ENCODE data around the gene ACOX3. TPM values are rescaled to one million over a fixed set of nuclear protein-coding genes. Genes with fewer than 3 reads are reported as not detected.

Gene ACOX3
- total and polyA plus RNA-seq, 4 donors: 11.4 to 24.6 (median 13.6) TPM

DNA sequence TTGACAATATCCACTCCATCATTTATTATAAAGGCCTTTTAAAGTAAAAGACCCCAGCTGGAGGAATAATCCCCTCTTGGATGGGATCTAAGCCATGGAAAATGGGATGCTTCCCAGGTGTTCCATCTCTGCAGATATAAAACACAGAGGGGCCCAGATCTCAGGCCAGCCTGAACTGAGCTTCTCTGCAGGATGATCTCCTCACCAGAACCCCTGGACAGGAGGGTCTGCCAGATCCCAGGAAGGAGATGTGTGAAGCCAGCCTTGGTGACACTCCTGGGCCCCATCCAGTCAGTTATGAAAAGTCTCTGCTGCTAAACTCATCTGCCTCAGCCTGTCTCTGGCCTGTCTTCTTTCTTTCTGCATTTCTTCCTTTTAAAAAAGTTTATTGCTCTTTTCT, 114.3 kb downstream of the ACOX3 start (continued):
- no peak for TF ChIP-seq REST (IDR thresholded peaks at IDR 0.05)
- no peak for TF ChIP-seq NR2F2 (IDR thresholded peaks at IDR 0.05)

GRCh38 chr4:8325291-8325973, 115.1 kb downstream of the ACOX3 start:
- no peak overlapping the region for H3K9ac ChIP-seq (ENCODE audit: low read depth in 1 of 2, low read length in 2 of 2)
- H3K9me3 ChIP-seq (ENCODE audit: control insufficient read depth in 4 of 4, low read length in 3 of 4): peaks cover 0 to 5% (median 0%) of the 10 kb centered on the region in 4 donors
- DNase-seq (ENCODE audit: low spot score): no peak
- TF ChIP-seq JUND (IDR thresholded peaks at IDR 0.05): no peak
- TF ChIP-seq FOXA2 (IDR thresholded peaks at IDR 0.05): no peak
- no peak for TF ChIP-seq RXRA (IDR thresholded peaks at IDR 0.05)
- TF ChIP-seq EGR1 (IDR thresholded peaks at IDR 0.05; ENCODE audit: low read depth in 2 of 2): no peak
- TF ChIP-seq, protein P1, sequence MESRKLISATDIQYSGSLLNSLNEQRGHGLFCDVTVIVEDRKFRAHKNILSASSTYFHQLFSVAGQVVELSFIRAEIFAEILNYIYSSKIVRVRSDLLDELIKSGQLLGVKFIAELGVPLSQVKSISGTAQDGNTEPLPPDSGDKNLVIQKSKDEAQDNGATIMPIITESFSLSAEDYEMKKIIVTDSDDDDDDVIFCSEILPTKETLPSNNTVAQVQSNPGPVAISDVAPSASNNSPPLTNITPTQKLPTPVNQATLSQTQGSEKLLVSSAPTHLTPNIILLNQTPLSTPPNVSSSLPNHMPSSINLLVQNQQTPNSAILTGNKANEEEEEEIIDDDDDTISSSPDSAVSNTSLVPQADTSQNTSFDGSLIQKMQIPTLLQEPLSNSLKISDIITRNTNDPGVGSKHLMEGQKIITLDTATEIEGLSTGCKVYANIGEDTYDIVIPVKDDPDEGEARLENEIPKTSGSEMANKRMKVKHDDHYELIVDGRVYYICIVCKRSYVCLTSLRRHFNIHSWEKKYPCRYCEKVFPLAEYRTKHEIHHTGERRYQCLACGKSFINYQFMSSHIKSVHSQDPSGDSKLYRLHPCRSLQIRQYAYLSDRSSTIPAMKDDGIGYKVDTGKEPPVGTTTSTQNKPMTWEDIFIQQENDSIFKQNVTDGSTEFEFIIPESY (IDR thresholded peaks at IDR 0.05): no peak
- TF ChIP-seq RAD21 (IDR thresholded peaks at IDR 0.05): no peak
- TF ChIP-seq YY1 (IDR thresholded peaks at IDR 0.05): no peak
- TF ChIP-seq GABPA (IDR thresholded peaks at IDR 0.05 in 1 of 2, conservative IDR thresholded peaks at IDR 0.05 in 1 of 2): no peak
- TF ChIP-seq FOXA1 (IDR thresholded peaks at IDR 0.05): no peak
- TF ChIP-seq, protein P2, sequence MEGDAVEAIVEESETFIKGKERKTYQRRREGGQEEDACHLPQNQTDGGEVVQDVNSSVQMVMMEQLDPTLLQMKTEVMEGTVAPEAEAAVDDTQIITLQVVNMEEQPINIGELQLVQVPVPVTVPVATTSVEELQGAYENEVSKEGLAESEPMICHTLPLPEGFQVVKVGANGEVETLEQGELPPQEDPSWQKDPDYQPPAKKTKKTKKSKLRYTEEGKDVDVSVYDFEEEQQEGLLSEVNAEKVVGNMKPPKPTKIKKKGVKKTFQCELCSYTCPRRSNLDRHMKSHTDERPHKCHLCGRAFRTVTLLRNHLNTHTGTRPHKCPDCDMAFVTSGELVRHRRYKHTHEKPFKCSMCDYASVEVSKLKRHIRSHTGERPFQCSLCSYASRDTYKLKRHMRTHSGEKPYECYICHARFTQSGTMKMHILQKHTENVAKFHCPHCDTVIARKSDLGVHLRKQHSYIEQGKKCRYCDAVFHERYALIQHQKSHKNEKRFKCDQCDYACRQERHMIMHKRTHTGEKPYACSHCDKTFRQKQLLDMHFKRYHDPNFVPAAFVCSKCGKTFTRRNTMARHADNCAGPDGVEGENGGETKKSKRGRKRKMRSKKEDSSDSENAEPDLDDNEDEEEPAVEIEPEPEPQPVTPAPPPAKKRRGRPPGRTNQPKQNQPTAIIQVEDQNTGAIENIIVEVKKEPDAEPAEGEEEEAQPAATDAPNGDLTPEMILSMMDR (IDR thresholded peaks at IDR 0.05; ENCODE audit: low read depth, low read length, missing input control): no peak
- no peaks in the 10 kb centered on the region for H3K4me1 ChIP-seq (ENCODE audit: control insufficient read depth in 4 of 4, insufficient read depth in 4 of 4, low read length in 3 of 4)
- no peaks in the 10 kb centered on the region for H3K36me3 ChIP-seq (ENCODE audit: control insufficient read depth in 4 of 4, insufficient read depth in 3 of 4, low read depth in 1 of 4, low read length in 3 of 4)
- no peak overlapping the region for H3K4me3 ChIP-seq (ENCODE audit: low read depth in 1 of 3, low read length in 3 of 3)
- H3K27ac ChIP-seq (ENCODE audit: low read depth in 1 of 2, low read length in 2 of 2): no peak overlapping the region
- no peaks in the 10 kb centered on the region for H3K27me3 ChIP-seq (ENCODE audit: control insufficient read depth in 4 of 4, insufficient read depth in 4 of 4, low read length in 3 of 4)
- 80% methylated on average over 8 of the region's 8 CpGs for WGBS

DNA sequence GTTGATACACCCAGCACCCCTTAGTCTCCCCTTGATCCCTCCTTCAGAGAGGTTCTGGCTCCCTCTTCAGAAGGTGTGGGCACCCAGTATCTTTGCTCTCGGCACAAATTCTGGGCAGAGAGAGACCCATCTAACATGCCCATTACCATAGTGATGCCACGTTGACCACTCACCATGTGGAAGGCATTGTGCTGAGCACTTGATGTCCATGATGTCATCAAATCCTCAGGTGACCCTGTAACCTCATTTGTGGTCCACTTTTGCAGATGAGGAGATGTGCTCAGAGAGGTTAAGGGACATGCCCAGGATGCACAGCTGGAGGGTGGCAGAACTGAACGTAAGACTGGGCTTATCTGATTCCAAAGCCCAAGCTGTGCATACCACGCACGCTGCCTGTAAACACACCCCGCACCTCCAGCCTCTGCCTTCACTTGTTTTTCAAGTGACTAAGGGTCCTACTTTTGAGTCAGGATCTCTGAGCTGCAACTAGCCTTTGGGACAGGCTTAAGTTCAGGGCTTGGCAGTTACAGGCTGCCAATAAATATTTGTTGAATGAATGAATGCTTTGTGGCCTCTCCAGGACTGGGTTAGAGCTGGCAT, 115.8 kb downstream of the ACOX3 start:
- Histone ChIP-seq H3K9ac (ENCODE audit: low read depth in 1 of 2, low read length in 2 of 2) (no peak overlapping the region), H3K27ac (ENCODE audit: low read depth in 1 of 2, low read length in 2 of 2) (no peak overlapping the region), H3K9me3 (ENCODE audit: control insufficient read depth in 4 of 4, low read length in 3 of 4) (peaks cover 0 to 5% (median 0%) of the 10 kb centered on the region in 4 donors), H3K27me3 (ENCODE audit: control insufficient read depth in 4 of 4, insufficient read depth in 4 of 4, low read length in 3 of 4) (no peaks in the 10 kb centered on the region), H3K4me1 (ENCODE audit: control insufficient read depth in 4 of 4, insufficient read depth in 4 of 4, low read length in 3 of 4) (no peaks in the 10 kb centered on the region), H3K4me3 (ENCODE audit: low read depth in 1 of 3, low read length in 3 of 3) (no peak overlapping the region), H3K36me3 (ENCODE audit: control insufficient read depth in 4 of 4, insufficient read depth in 3 of 4, low read depth in 1 of 4, low read length in 3 of 4) (no peaks in the 10 kb centered on the region)
- 90% methylated on average over 6 of the region's 6 CpGs for WGBS
- TF ChIP-seq SP1 (IDR thresholded peaks at IDR 0.05): no peak
- TF ChIP-seq, protein P2 (IDR thresholded peaks at IDR 0.05; ENCODE audit: low read depth, low read length, missing input control): no peak
- no peak for TF ChIP-seq JUND (IDR thresholded peaks at IDR 0.05)
- TF ChIP-seq HNF4G (IDR thresholded peaks at IDR 0.05): no peak
- no peak for TF ChIP-seq RXRA (IDR thresholded peaks at IDR 0.05)
- TF ChIP-seq FOXA2 (IDR thresholded peaks at IDR 0.05): no peak
- no peak for TF ChIP-seq REST (IDR thresholded peaks at IDR 0.05)
- peak; percentile 20 for DNase-seq (ENCODE audit: low spot score)

Measured in liver (tissue), 9 donors.